HepG2 (cell line): ENCODE measurements around the gene PRICKLE2. TPM values are rescaled to one million over a fixed set of nuclear protein-coding genes. Genes with fewer than 3 reads are reported as not detected.

Experiments used
- ATAC-seq: fragments of 200-7000 bp; cut with Tn5 transposase; 3 replicates; pipeline ENCODE4 v1.9.1; 2020; ENCODE audit warnings: mild to moderate bottlenecking, moderate library complexity
- BruUV-seq: library from RNA; stranded (reverse); fragments of 400-500 nt; replicated peaks from 2 replicates; lab custom pipeline; 2021; lab: Mats Ljungman, UMichigan
- CTCF ChIA-PET: fragments of 300-600 bp; formaldehyde crosslinking; extraction: SDS; loops from one replicate; lab custom pipeline; 2021; ENCODE audit warnings: low total read pairs, inconsistent platforms, low intra/inter-chr PET ratio; lab: Yijun Ruan, JAX
- POLR2A ChIA-PET: fragments of 350-600 bp; sonication (Branson Sonifier 250); formaldehyde crosslinking; loops from one replicate; lab custom pipeline; 2020; ENCODE audit warnings: antibody characterized with exemption, inconsistent platforms; lab: Yijun Ruan, JAX
- DNase-seq: peaks from one replicate; pipeline ENCODE4 v3.0.0-alpha.2; 2015; ENCODE audit warnings: low spot score
- FAIRE-seq: peaks from 3 replicates; lab custom pipeline; 2011; peaks lifted over from hg19 to GRCh38; lab: Jason Lieb, UNC
- H2AFZ ChIP-seq: one replicate; pipeline ENCODE4 v1.6.1; 2011; ENCODE audit warnings: low read length, inconsistent platforms
- H3K27ac ChIP-seq: fragments of 300-600 bp; 3 replicates; pipeline ENCODE4 v1.8.0; 2011; ENCODE audit warnings: mixed run types, mild to moderate bottlenecking, mixed read lengths, low read length, inconsistent platforms; ENCODE audit not compliant: insufficient read depth; ENCODE audit errors: extremely low read length
- H3K27me3 ChIP-seq, 2 experiments: fragments of 200-600 bp in 1 of 2; 2 replicates in 1 of 2; 3 replicates in 1 of 2; pipeline versions ENCODE4 v1.6.0 to v1.8.0; 2011; ENCODE audit warnings: low read length in 2 of 2, mild to moderate bottlenecking in 2 of 2, moderate library complexity in 2 of 2, inconsistent platforms in 1 of 2; ENCODE audit not compliant: insufficient read depth in 2 of 2, control insufficient read depth in 1 of 2
- H3K36me3 ChIP-seq, 2 experiments: fragments of 200-600 bp in 1 of 2; replicated peaks in 1 of 2; 2 replicates in 1 of 2; 3 replicates in 1 of 2; pipeline versions ENCODE4 v1.5.1 to v1.8.0; 2011; ENCODE audit warnings: low read length in 2 of 2, inconsistent platforms in 1 of 2; ENCODE audit not compliant: insufficient read depth in 2 of 2, control insufficient read depth in 1 of 2
- H3K4me1 ChIP-seq: 2 replicates; pipeline ENCODE4 v1.5.1; 2012; ENCODE audit warnings: low read length, inconsistent platforms; ENCODE audit not compliant: insufficient read depth
- H3K4me2 ChIP-seq: 2 replicates; pipeline ENCODE4 v1.6.0; 2011; ENCODE audit warnings: low read depth, low read length, inconsistent platforms
- H3K4me3 ChIP-seq, 3 experiments: fragments of 200-600 bp in 1 of 3; sonication (generic), shearing (Covaris generic) in 1 of 3; replicated peaks in 1 of 3; 2 replicates each; pipeline ENCODE4 v1.5.1; 2011 to 2016; ENCODE audit warnings: low read length in 3 of 3, inconsistent platforms in 2 of 3, low read depth in 2 of 3, mild to moderate bottlenecking in 2 of 3, control low read depth in 1 of 3, mixed read lengths in 1 of 3; ENCODE audit not compliant: insufficient read depth in 1 of 3
- H3K79me2 ChIP-seq: one replicate; pipeline ENCODE4 v1.6.1; 2011; ENCODE audit warnings: low read length, inconsistent platforms; ENCODE audit not compliant: insufficient read depth
- H3K9ac ChIP-seq: 2 replicates; pipeline ENCODE4 v1.6.0; 2011; ENCODE audit warnings: mild to moderate bottlenecking, low read depth, low read length, inconsistent platforms; ENCODE audit not compliant: insufficient read depth
- H3K9me3 ChIP-seq: 2 replicates; pipeline ENCODE4 v1.5.1; 2012; ENCODE audit warnings: mild to moderate bottlenecking, low read length
- H4K20me1 ChIP-seq: 2 replicates; pipeline ENCODE4 v1.6.0; 2011; ENCODE audit warnings: inconsistent platforms, mild to moderate bottlenecking, low read length, moderate library complexity; ENCODE audit not compliant: insufficient read depth
- AKAP8 ChIP-seq: sonication (generic); formaldehyde crosslinking; IDR thresholded peaks from 2 replicates; pipeline ENCODE4 v1.5.1; 2020; ENCODE audit warnings: mild to moderate bottlenecking, missing genetic modification reagents
- DR1 ChIP-seq: sonication (generic); formaldehyde crosslinking; IDR thresholded peaks from 2 replicates; pipeline ENCODE4 v1.8.0; 2021; ENCODE audit warnings: mild to moderate bottlenecking, missing genetic modification reagents, inconsistent platforms
- ZBTB42 ChIP-seq: sonication (generic); formaldehyde crosslinking; IDR thresholded peaks from 2 replicates; pipeline ENCODE4 v1.5.0; 2020; ENCODE audit warnings: mild to moderate bottlenecking, missing genetic modification reagents
- ZFP91 ChIP-seq: sonication (generic); formaldehyde crosslinking; IDR thresholded peaks from 2 replicates; pipeline ENCODE4 v1.9.0; 2022; ENCODE audit warnings: missing genetic modification reagents, mild to moderate bottlenecking, borderline replicate concordance
- ZNF329 ChIP-seq: sonication (generic); formaldehyde crosslinking; IDR thresholded peaks from 2 replicates; pipeline ENCODE4 v1.9.0; 2021; ENCODE audit warnings: low read depth, mild to moderate bottlenecking, missing genetic modification reagents
- ZNF512 ChIP-seq: sonication (generic); formaldehyde crosslinking; IDR thresholded peaks from 2 replicates; pipeline ENCODE4 v1.4.0; 2020; ENCODE audit warnings: mild to moderate bottlenecking, missing genetic modification reagents
- ZNF562 ChIP-seq: sonication (generic); formaldehyde crosslinking; IDR thresholded peaks from 2 replicates; pipeline ENCODE4 v1.8.0; 2022; ENCODE audit warnings: missing genetic modification reagents, borderline replicate concordance
- ZSCAN25 ChIP-seq: sonication (generic); formaldehyde crosslinking; IDR thresholded peaks from 2 replicates; pipeline ENCODE4 v1.8.0; 2022; ENCODE audit warnings: mild to moderate bottlenecking, missing genetic modification reagents
- WGBS: methylation state at CpG from one replicate; pipeline ENCODE4 v1.1.6; 2017; ENCODE audit warnings: low lambda C conversion rate; 5-methylcytosine and 5-hydroxymethylcytosine counted together
- in situ Hi-C: cut with HindIII; loops from 2 replicates; pipeline ENCODE4 v1.10.0; 2017; ENCODE audit warnings: low pct_unique_long_range_greater_than_20kb; ENCODE audit not compliant: extremely low pct_ligation_motif_present
- intact Hi-C: fragments of 100-400 bp; cut with micrococcal nuclease; formaldehyde crosslinking; loops from one replicate; pipeline ENCODE4 v1.10.0; 2022; ENCODE audit not compliant: unreplicated experiment
- polyA plus RNA-seq, 8 experiments: library from polyadenylated mRNA; depleted of rRNA in 3 of 8; stranded (reverse) in 7 of 8; unstranded in 1 of 8; fragments of >200 nt; fragmentation: Illumina TruSeq in 4 of 8; extraction: Trizol in 4 of 8; gene quantifications; 2 replicates each; pipeline versions ENCODE4 v1.2.1 to v1.2.3, GENCODE V29; 2011 to 2016; ENCODE audit warnings: low read depth in 4 of 8, missing spikeins in 1 of 8, mixed read lengths in 1 of 8; ENCODE audit not compliant: insufficient read depth in 1 of 8
- total RNA-seq, 5 experiments: library from RNA; depleted of rRNA; stranded (reverse); fragments of >200 nt; fragmentation: Illumina TruSeq; extraction: Trizol; gene quantifications; 2 replicates each; pipeline ENCODE4 v1.2.3, GENCODE V29; 2016; ENCODE audit warnings: low read depth in 1 of 5

The PRICKLE2 gene
- total and polyA plus RNA-seq, 2 of the 13 experiments (the other 11 are each of a cell fraction or from before 2014, with no cell fraction given) = 0.01 to 0.07 TPM

GRCh38 chr3:64099316-64099715 is 126.0 kb downstream of the PRICKLE2 start:
- TF ChIP-seq ZSCAN25 = no peak
- TF ChIP-seq ZNF512 (CRISPR knock-in tag) = no peak
- no peak for TF ChIP-seq ZBTB42 (CRISPR knock-in tag)
- no peak for TF ChIP-seq ZNF562 (CRISPR knock-in tag)
- no peak for TF ChIP-seq ZNF329 (CRISPR knock-in tag)
- TF ChIP-seq AKAP8 (CRISPR knock-in tag) = no peak
- TF ChIP-seq ZFP91 (CRISPR knock-in tag) = no peak
- TF ChIP-seq DR1 = no peak
- Histone ChIP-seq H3K79me2 (no peaks in the 10 kb centered on the region), H2AFZ (no peak overlapping the region), H3K27ac (no peak overlapping the region), H3K9ac (no peak overlapping the region), H3K4me3 (no peak overlapping the region), H3K9me3 (no peaks in the 10 kb centered on the region), H4K20me1 (no peaks in the 10 kb centered on the region), H3K4me2 (no peak overlapping the region), H3K4me1 (no peaks in the 10 kb centered on the region), H3K36me3 (no peaks in the 10 kb centered on the region), H3K27me3 (no peaks in the 10 kb centered on the region)
- 89% methylated on average over 17 of the region's 26 CpGs for WGBS
- ChIA-PET CTCF (no interaction called here), POLR2A (no interaction called here)
- intact Hi-C loops = no loop called here
- BruUV-seq = no TSS peak
- DNase-seq = no peak
- no peak for FAIRE-seq
- no peak for ATAC-seq
- in situ Hi-C loops = no loop called here
